Measurements from ENCODE around the gene LAIR1. TPM values are rescaled to one million over a fixed set of nuclear protein-coding genes. Genes with fewer than 3 reads are reported as not detected.

Gene LAIR1
- total and polyA plus RNA-seq, 4 donors = 2.1 to 78.4 (median 22.3) TPM

GRCh38 chr19:54356444-54357056, 8.2 kb downstream of the LAIR1 start:
- DNase-seq = no peak
- ATAC-seq (ENCODE audit: low FRiP score) = no peak
- H3K4me3 ChIP-seq (ENCODE audit: low read length in 2 of 2) = no peak overlapping the region
- H3K27me3 ChIP-seq (ENCODE audit: control insufficient read depth in 1 of 2, insufficient read depth in 2 of 2, low read length in 1 of 2) = no peaks in the 10 kb centered on the region
- 69 to 70% methylated on average over 12 of the region's 12 CpGs for WGBS, 2 donors
- no peaks in the 10 kb centered on the region for H3K4me1 ChIP-seq (ENCODE audit: control insufficient read depth in 1 of 2, insufficient read depth in 2 of 2, low read length in 2 of 2)
- intact Hi-C loops (cut with DNase I) = no loop called here
- H3K27ac ChIP-seq (ENCODE audit: low read depth in 1 of 2, low read length in 2 of 2) = no peak overlapping the region
- H3K9me3 ChIP-seq (ENCODE audit: control insufficient read depth, low read length) = no peaks in the 10 kb centered on the region
- no peaks in the 10 kb centered on the region for H3K36me3 ChIP-seq (ENCODE audit: control insufficient read depth in 1 of 2, insufficient read depth in 2 of 2, low read length in 1 of 2)

GRCh38 chr19:54355675-54356074, 9.1 kb downstream of the LAIR1 start:
- H3K27me3 ChIP-seq (ENCODE audit: control insufficient read depth in 1 of 2, insufficient read depth in 2 of 2, low read length in 1 of 2) = no peaks in the 10 kb centered on the region

GRCh38 chr19:54354761-54355160, 10.0 kb downstream of the LAIR1 start:
- DNase-seq (no peak), ATAC-seq (ENCODE audit: low FRiP score) (no peak)
- Histone ChIP-seq H3K27ac (ENCODE audit: low read depth in 1 of 2, low read length in 2 of 2) (no peak overlapping the region), H3K27me3 (ENCODE audit: control insufficient read depth in 1 of 2, insufficient read depth in 2 of 2, low read length in 1 of 2) (no peaks in the 10 kb centered on the region), H3K9me3 (ENCODE audit: control insufficient read depth, low read length) (no peaks in the 10 kb centered on the region), H3K4me3 (ENCODE audit: low read length in 2 of 2) (no peak overlapping the region), H3K4me1 (ENCODE audit: control insufficient read depth in 1 of 2, insufficient read depth in 2 of 2, low read length in 2 of 2) (no peaks in the 10 kb centered on the region), H3K36me3 (ENCODE audit: control insufficient read depth in 1 of 2, insufficient read depth in 2 of 2, low read length in 1 of 2) (no peaks in the 10 kb centered on the region)
- intact Hi-C loops (cut with DNase I) = no loop called here
- 63 to 64% methylated on average over 3 of the region's 3 CpGs for WGBS, 2 donors

More at GRCh38 chr19:54355675-54356074, 9.1 kb downstream of the LAIR1 start:
- ATAC-seq (ENCODE audit: low FRiP score) (no peak), DNase-seq (no peak)
- 76 to 79% methylated on average over 14 of the region's 14 CpGs for WGBS, 2 donors
- intact Hi-C loops (cut with DNase I) = no loop called here
- Histone ChIP-seq H3K4me3 (ENCODE audit: low read length in 2 of 2) (no peak overlapping the region), H3K36me3 (ENCODE audit: control insufficient read depth in 1 of 2, insufficient read depth in 2 of 2, low read length in 1 of 2) (no peaks in the 10 kb centered on the region), H3K4me1 (ENCODE audit: control insufficient read depth in 1 of 2, insufficient read depth in 2 of 2, low read length in 2 of 2) (no peaks in the 10 kb centered on the region), H3K9me3 (ENCODE audit: control insufficient read depth, low read length) (no peaks in the 10 kb centered on the region), H3K27ac (ENCODE audit: low read depth in 1 of 2, low read length in 2 of 2) (no peak overlapping the region)

GRCh38 chr19:54352546-54352945, 12.2 kb downstream of the LAIR1 start:
- Histone ChIP-seq H3K27ac (ENCODE audit: low read depth in 1 of 2, low read length in 2 of 2) (no peak overlapping the region), H3K9me3 (ENCODE audit: control insufficient read depth, low read length) (no peaks in the 10 kb centered on the region), H3K27me3 (ENCODE audit: control insufficient read depth in 1 of 2, insufficient read depth in 2 of 2, low read length in 1 of 2) (no peaks in the 10 kb centered on the region), H3K36me3 (ENCODE audit: control insufficient read depth in 1 of 2, insufficient read depth in 2 of 2, low read length in 1 of 2) (no peaks in the 10 kb centered on the region), H3K4me1 (ENCODE audit: control insufficient read depth in 1 of 2, insufficient read depth in 2 of 2, low read length in 2 of 2) (no peaks in the 10 kb centered on the region), H3K4me3 (ENCODE audit: low read length in 2 of 2) (no peak overlapping the region)
- intact Hi-C loops (cut with DNase I) = no loop called here
- 58 to 70% methylated on average over 3 of the region's 3 CpGs for WGBS, 2 donors
- DNase-seq (no peak), ATAC-seq (ENCODE audit: low FRiP score) (no peak)

DNA sequence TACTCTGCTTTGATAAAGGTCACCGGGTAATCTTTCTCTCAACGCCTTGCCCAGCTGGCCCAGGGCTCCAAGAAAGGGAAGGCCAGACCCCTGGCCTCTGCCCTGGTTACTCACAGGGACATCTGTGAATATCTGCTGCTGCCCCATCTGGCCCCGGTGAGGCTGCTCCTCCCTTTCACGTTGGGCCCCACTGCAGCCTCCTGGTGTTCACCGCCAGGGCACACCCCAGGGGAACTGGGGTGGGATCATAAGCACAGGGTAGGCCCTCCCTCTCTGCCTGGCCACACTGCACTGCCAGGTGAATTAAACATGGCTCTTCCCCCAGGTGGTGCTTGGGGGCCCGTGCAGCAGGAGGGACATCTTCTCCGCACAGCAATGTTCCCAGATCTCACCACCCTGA, 12.7 kb downstream of the LAIR1 start:
- intact Hi-C loops (cut with DNase I) = no loop called here
- ATAC-seq (ENCODE audit: low FRiP score) = no peak

DNA sequence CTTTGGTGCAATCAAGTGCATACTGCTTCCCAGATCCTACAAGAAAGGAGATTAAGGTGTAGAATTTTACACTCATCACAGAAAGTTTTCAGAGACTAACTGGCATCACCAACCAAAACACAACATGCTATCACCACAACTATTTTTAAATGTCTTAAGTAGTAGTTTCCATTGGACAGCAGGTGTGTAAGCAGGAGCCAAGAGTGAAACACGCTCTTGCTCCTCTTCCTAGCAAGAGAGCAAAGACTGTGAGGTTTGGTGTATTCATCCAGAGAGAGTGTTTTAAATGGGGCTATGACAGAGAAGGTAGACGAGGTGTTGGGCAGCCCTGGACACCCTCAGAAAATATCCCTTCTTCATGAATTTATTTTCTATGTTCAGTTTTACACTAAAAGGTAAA, 13.3 kb downstream of the LAIR1 start:
- Histone ChIP-seq H3K4me1 (ENCODE audit: control insufficient read depth in 1 of 2, insufficient read depth in 2 of 2, low read length in 2 of 2) (no peaks in the 10 kb centered on the region), H3K27me3 (ENCODE audit: control insufficient read depth in 1 of 2, insufficient read depth in 2 of 2, low read length in 1 of 2) (no peaks in the 10 kb centered on the region), H3K9me3 (ENCODE audit: control insufficient read depth, low read length) (no peaks in the 10 kb centered on the region), H3K27ac (ENCODE audit: low read depth in 1 of 2, low read length in 2 of 2) (no peak overlapping the region), H3K4me3 (ENCODE audit: low read length in 2 of 2) (no peak overlapping the region), H3K36me3 (ENCODE audit: control insufficient read depth in 1 of 2, insufficient read depth in 2 of 2, low read length in 1 of 2) (no peaks in the 10 kb centered on the region)
- no peak for DNase-seq
- ATAC-seq (ENCODE audit: low FRiP score) = no peak
- WGBS, 2 donors = 33 to 40% methylated on average over 2 of the region's 2 CpGs
- intact Hi-C loops (cut with DNase I) = no loop called here

More for the DNA sequence above, 12.7 kb downstream of the LAIR1 start:
- H3K27ac ChIP-seq (ENCODE audit: low read depth in 1 of 2, low read length in 2 of 2) = no peak overlapping the region
- H3K4me3 ChIP-seq (ENCODE audit: low read length in 2 of 2) = no peak overlapping the region
- H3K9me3 ChIP-seq (ENCODE audit: control insufficient read depth, low read length) = no peaks in the 10 kb centered on the region
- no peaks in the 10 kb centered on the region for H3K36me3 ChIP-seq (ENCODE audit: control insufficient read depth in 1 of 2, insufficient read depth in 2 of 2, low read length in 1 of 2)
- no peaks in the 10 kb centered on the region for H3K4me1 ChIP-seq (ENCODE audit: control insufficient read depth in 1 of 2, insufficient read depth in 2 of 2, low read length in 2 of 2)
- 61% methylated on average over 7 of the region's 7 CpGs for WGBS, 2 donors
- DNase-seq = no peak
- H3K27me3 ChIP-seq (ENCODE audit: control insufficient read depth in 1 of 2, insufficient read depth in 2 of 2, low read length in 1 of 2) = no peaks in the 10 kb centered on the region

GRCh38 chr19:54345938-54346386, 18.8 kb downstream of the LAIR1 start:
- ATAC-seq (ENCODE audit: low FRiP score) = no peak
- WGBS, 2 donors = 66 to 71% methylated on average over 6 of the region's 6 CpGs

DNA sequence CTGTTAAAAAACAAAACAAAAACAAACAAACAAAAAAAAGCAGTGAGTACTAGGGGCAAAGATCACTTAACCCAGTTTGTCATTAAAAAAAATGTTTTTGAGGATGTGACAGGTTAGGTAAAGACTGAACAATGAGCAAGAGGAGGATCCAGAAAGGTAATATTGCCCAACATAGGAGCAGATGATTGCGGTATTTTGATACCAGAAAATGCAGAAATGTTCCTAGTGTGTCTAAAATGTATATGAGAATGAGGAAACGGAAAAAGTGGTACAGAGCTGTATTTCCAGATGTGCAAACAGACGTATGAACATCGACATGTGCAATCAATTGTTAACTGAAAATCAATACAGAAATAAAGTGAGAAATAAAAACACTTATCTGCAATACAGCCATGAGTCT, 20.9 kb downstream of the LAIR1 start:
- no peaks in the 10 kb centered on the region for H3K4me1 ChIP-seq (ENCODE audit: control insufficient read depth in 1 of 2, insufficient read depth in 2 of 2, low read length in 2 of 2)
- H3K36me3 ChIP-seq (ENCODE audit: control insufficient read depth in 1 of 2, insufficient read depth in 2 of 2, low read length in 1 of 2) = no peaks in the 10 kb centered on the region
- intact Hi-C loops (cut with DNase I) = no loop called here
- no peak overlapping the region for H3K4me3 ChIP-seq (ENCODE audit: low read length in 2 of 2)
- no peak for DNase-seq
- ATAC-seq (ENCODE audit: low FRiP score) = no peak
- no peaks in the 10 kb centered on the region for H3K9me3 ChIP-seq (ENCODE audit: control insufficient read depth, low read length)
- H3K27me3 ChIP-seq (ENCODE audit: control insufficient read depth in 1 of 2, insufficient read depth in 2 of 2, low read length in 1 of 2) = no peaks in the 10 kb centered on the region
- WGBS, 2 donors = 74 to 78% methylated on average over 4 of the region's 4 CpGs
- H3K27ac ChIP-seq (ENCODE audit: low read depth in 1 of 2, low read length in 2 of 2) = no peak overlapping the region

More at GRCh38 chr19:54345938-54346386, 18.8 kb downstream of the LAIR1 start:
- no peaks in the 10 kb centered on the region for H3K27me3 ChIP-seq (ENCODE audit: control insufficient read depth in 1 of 2, insufficient read depth in 2 of 2, low read length in 1 of 2)
- H3K27ac ChIP-seq (ENCODE audit: low read depth in 1 of 2, low read length in 2 of 2) = no peak overlapping the region
- DNase-seq = no peak
- H3K4me1 ChIP-seq (ENCODE audit: control insufficient read depth in 1 of 2, insufficient read depth in 2 of 2, low read length in 2 of 2) = no peaks in the 10 kb centered on the region
- intact Hi-C loops (cut with DNase I) = no loop called here
- H3K36me3 ChIP-seq (ENCODE audit: control insufficient read depth in 1 of 2, insufficient read depth in 2 of 2, low read length in 1 of 2) = no peaks in the 10 kb centered on the region
- no peaks in the 10 kb centered on the region for H3K9me3 ChIP-seq (ENCODE audit: control insufficient read depth, low read length)
- no peak overlapping the region for H3K4me3 ChIP-seq (ENCODE audit: low read length in 2 of 2)

GRCh38 chr19:54341295-54341694, 23.4 kb downstream of the LAIR1 start:
- DNase-seq = no peak
- intact Hi-C loops (cut with DNase I) = no loop called here
- ATAC-seq (ENCODE audit: low FRiP score) = no peak
- H3K36me3 ChIP-seq (ENCODE audit: control insufficient read depth in 1 of 2, insufficient read depth in 2 of 2, low read length in 1 of 2) = no peaks in the 10 kb centered on the region
- no peaks in the 10 kb centered on the region for H3K27me3 ChIP-seq (ENCODE audit: control insufficient read depth in 1 of 2, insufficient read depth in 2 of 2, low read length in 1 of 2)
- no peaks in the 10 kb centered on the region for H3K9me3 ChIP-seq (ENCODE audit: control insufficient read depth, low read length)
- H3K27ac ChIP-seq (ENCODE audit: low read depth in 1 of 2, low read length in 2 of 2) = no peak overlapping the region
- WGBS, 2 donors = 69 to 76% methylated on average over 8 of the region's 8 CpGs
- no peaks in the 10 kb centered on the region for H3K4me1 ChIP-seq (ENCODE audit: control insufficient read depth in 1 of 2, insufficient read depth in 2 of 2, low read length in 2 of 2)
- H3K4me3 ChIP-seq (ENCODE audit: low read length in 2 of 2) = no peak overlapping the region
